GM19099 (cell line): Measurements from ENCODE around the gene MGAT5B.

ENCODE experiments used
- POLR2A ChIP-seq: IDR thresholded peaks from 3 replicates; pipeline ENCODE4 v1.6.1; 2011; ENCODE audit warnings: low read depth; ENCODE audit not compliant: insufficient read length; ENCODE audit errors: extremely low read depth

The MGAT5B gene

GRCh38 chr17:76868669-76869495, 678 bp downstream of the MGAT5B start:
- no peak for TF ChIP-seq POLR2A

- TF ChIP-seq POLR2A, result no peak
These were observed 1.5 kb downstream of the MGAT5B start for GRCh38 chr17:76869496-76870376.

- TF ChIP-seq POLR2A, result no peak
These were observed 2.1 kb downstream of the MGAT5B start for GRCh38 chr17:76870377-76870714.

- no peak for TF ChIP-seq POLR2A
These were observed 3.5 kb downstream of the MGAT5B start for GRCh38 chr17:76871668-76872067.

GRCh38 chr17:76872221-76872873, 4.1 kb downstream of the MGAT5B start:
- TF ChIP-seq POLR2A, result no peak

GRCh38 chr17:76872874-76873221, 4.6 kb downstream of the MGAT5B start:
- no peak for TF ChIP-seq POLR2A

GRCh38 chr17:76873856-76874255, 5.7 kb downstream of the MGAT5B start:
- no peak for TF ChIP-seq POLR2A

GRCh38 chr17:76877437-76877836, 9.2 kb downstream of the MGAT5B start:
- no peak for TF ChIP-seq POLR2A

- TF ChIP-seq POLR2A, result no peak
These were observed 10.4 kb downstream of the MGAT5B start for GRCh38 chr17:76878568-76878967.

- no peak for TF ChIP-seq POLR2A
These were observed 11.1 kb downstream of the MGAT5B start for GRCh38 chr17:76879254-76879653.

GRCh38 chr17:76879691-76880090, 11.5 kb downstream of the MGAT5B start:
- TF ChIP-seq POLR2A, result no peak

GRCh38 chr17:76880268-76880667, 12.1 kb downstream of the MGAT5B start:
- no peak for TF ChIP-seq POLR2A

GRCh38 chr17:76880971-76881370, 12.8 kb downstream of the MGAT5B start:
- no peak for TF ChIP-seq POLR2A

GRCh38 chr17:76881408-76881807, 13.2 kb downstream of the MGAT5B start:
- no peak for TF ChIP-seq POLR2A

- TF ChIP-seq POLR2A, result no peak
These were observed 13.8 kb downstream of the MGAT5B start for GRCh38 chr17:76881966-76882365.
